Right cardiac atrium (tissue), 5 donors: ENCODE measurements around the gene TMEM233. TPM values are rescaled to one million over a fixed set of nuclear protein-coding genes. Genes with fewer than 3 reads are reported as not detected.

ENCODE experiments used
- ATAC-seq, 2 donors: fragments of 200-7000 bp; cut with Tn5 transposase; one replicate each; pipeline versions ENCODE4 v1.8.0 to v1.9.1; 2020; ENCODE audit warnings: moderate library complexity in 2 of 2, mild to moderate bottlenecking in 1 of 2
- DNase-seq, 3 donors: peaks; one replicate each; pipeline ENCODE4 v3.0.0-alpha.2; 2020
- H3K27ac ChIP-seq: one replicate; pipeline ENCODE4 v1.5.1; 2013; ENCODE audit warnings: mild to moderate bottlenecking, low read length, control low read depth, moderate library complexity
- H3K27me3 ChIP-seq: one replicate; pipeline ENCODE4 v1.6.1; 2013; ENCODE audit not compliant: control insufficient read depth, insufficient read depth
- H3K4me1 ChIP-seq: one replicate; pipeline ENCODE4 v1.6.1; 2013; ENCODE audit warnings: low read length; ENCODE audit not compliant: control insufficient read depth, insufficient read depth
- H3K4me3 ChIP-seq: one replicate; pipeline ENCODE4 v1.5.1; 2013; ENCODE audit warnings: low read length, control low read depth
- H3K9me3 ChIP-seq: one replicate; pipeline ENCODE4 v1.6.1; 2013; ENCODE audit warnings: low read length; ENCODE audit not compliant: control insufficient read depth
- WGBS: extraction: QIAGEN DNeasy Blood & Tissue Kit; methylation state at CpG from one replicate; pipeline ENCODE4 v1.1.7; 2013; 5-methylcytosine and 5-hydroxymethylcytosine counted together
- intact Hi-C, 4 donors: fragments of 100-400 bp; cut with DNase I; formaldehyde crosslinking; loops; one replicate each; pipeline versions ENCODE4 v1.11.0 to v1.14.0; 2022 to 2023
- polyA plus RNA-seq: library from polyadenylated mRNA; stranded (reverse); fragments of 200-250 nt; gene quantifications from one replicate; pipeline ENCODE4 v1.2.3, GENCODE V29; 2013
- total RNA-seq, 4 donors: library from RNA; stranded (reverse); fragmentation: NEBNext Ultra II Directional; extraction: Animal tissue kit (Norgen Biotek cat#: 25700); gene quantifications; one replicate each; pipeline ENCODE4 v1.2.1, GENCODE V29; 2021
- donor health status: healthy with polysubstance abuse.
- donor health status: DM: no; HTN: yes; CAD: no.
- donor health status: DM: no; HTN: no; CAD: no.
- donor health status: DM: no; HTN: yes; CAD: no; lungs with severe emphysema.
- donor health status: DM: yes; HTN: yes; CAD: no.

Gene TMEM233
- total and polyA plus RNA-seq, 5 donors: 0.31 to 0.97 (median 0.52) TPM

GRCh38 chr12:119672194-119672593, 78.6 kb downstream of the TMEM233 start:
- no peak for DNase-seq
- peaks cover 7% of the 10 kb centered on the region for H3K4me1 ChIP-seq
- H3K4me3 ChIP-seq: no peak overlapping the region
- 68% methylated on average over 8 of the region's 8 CpGs for WGBS
- no peak overlapping the region for H3K27ac ChIP-seq
- no peak for ATAC-seq
- H3K27me3 ChIP-seq: no peaks in the 10 kb centered on the region
- intact Hi-C loops: no loop called here
- H3K9me3 ChIP-seq: no peaks in the 10 kb centered on the region

GRCh38 chr12:119673634-119674033, 80.1 kb downstream of the TMEM233 start:
- peak overlapping the region; percentile 68 for H3K27ac ChIP-seq
- WGBS: 59% methylated on average over 7 of the region's 7 CpGs
- H3K27me3 ChIP-seq: no peaks in the 10 kb centered on the region
- H3K4me1 ChIP-seq: peaks cover 7% of the 10 kb centered on the region
- DNase-seq (peak in 2 of 3 donors; percentile 36 to 60), ATAC-seq (peak; percentile 56 to 83)
- intact Hi-C loops: loop anchor here in 1 of 4 donors (2.0 kb wide), 1 partner anchor 55 kb away; no protein-coding TSS in a partner anchor
- H3K9me3 ChIP-seq: no peaks in the 10 kb centered on the region
- no peak overlapping the region for H3K4me3 ChIP-seq

GRCh38 chr12:119674560-119674959, 81.0 kb downstream of the TMEM233 start:
- H3K4me1 ChIP-seq: peaks cover 7% of the 10 kb centered on the region
- no peaks in the 10 kb centered on the region for H3K27me3 ChIP-seq
- H3K9me3 ChIP-seq: no peaks in the 10 kb centered on the region
- no peak for ATAC-seq
- WGBS: 86% methylated on average over 4 of the region's 4 CpGs
- H3K4me3 ChIP-seq: no peak overlapping the region
- intact Hi-C loops: loop anchor here in 1 of 4 donors (2.0 kb wide), 1 partner anchor 54 kb away; no protein-coding TSS in a partner anchor
- DNase-seq: no peak
- H3K27ac ChIP-seq: no peak overlapping the region

- H3K27ac ChIP-seq: no peak overlapping the region
- ATAC-seq (no peak), DNase-seq (no peak)
- intact Hi-C loops: no loop called here
- H3K27me3 ChIP-seq: no peaks in the 10 kb centered on the region
- no peak overlapping the region for H3K4me3 ChIP-seq
- H3K9me3 ChIP-seq: no peaks in the 10 kb centered on the region
- peaks cover 5% of the 10 kb centered on the region for H3K4me1 ChIP-seq
- 87% methylated on average over 9 of the region's 9 CpGs for WGBS
Measured at GRCh38 chr12:119676022-119676421, 82.4 kb downstream of the TMEM233 start.

- Histone ChIP-seq H3K9me3 (no peaks in the 10 kb centered on the region), H3K4me1 (peaks cover 5% of the 10 kb centered on the region), H3K27me3 (no peaks in the 10 kb centered on the region), H3K27ac (no peak overlapping the region), H3K4me3 (no peak overlapping the region)
- intact Hi-C loops: no loop called here
- ATAC-seq (no peak), DNase-seq (no peak)
- 89% methylated on average over 13 of the region's 13 CpGs for WGBS
Measured at GRCh38 chr12:119676573-119676972, 83.0 kb downstream of the TMEM233 start.

GRCh38 chr12:119678459-119678858, 84.9 kb downstream of the TMEM233 start:
- DNase-seq (no peak), ATAC-seq (no peak)
- intact Hi-C loops: no loop called here
- H3K4me1 ChIP-seq: peaks cover 2% of the 10 kb centered on the region
- no peak overlapping the region for H3K27ac ChIP-seq
- no peaks in the 10 kb centered on the region for H3K9me3 ChIP-seq
- 66% methylated on average over 7 of the region's 7 CpGs for WGBS
- no peak overlapping the region for H3K4me3 ChIP-seq
- H3K27me3 ChIP-seq: no peaks in the 10 kb centered on the region

GRCh38 chr12:119679081-119679480, 85.5 kb downstream of the TMEM233 start:
- WGBS: 92% methylated on average over 5 of the region's 5 CpGs
- ATAC-seq: no peak

GRCh38 chr12:119679490-119679889, 85.9 kb downstream of the TMEM233 start:
- WGBS: 80% methylated on average over 10 of the region's 10 CpGs
- peak in 1 of 2 donors; percentile 43 for ATAC-seq
- Histone ChIP-seq H3K4me1 (peaks cover 1% of the 10 kb centered on the region), H3K27me3 (no peaks in the 10 kb centered on the region), H3K4me3 (no peak overlapping the region), H3K27ac (no peak overlapping the region), H3K9me3 (no peaks in the 10 kb centered on the region)
- no peak for DNase-seq
- intact Hi-C loops: no loop called here

More at GRCh38 chr12:119679081-119679480, 85.5 kb downstream of the TMEM233 start:
- peaks cover 2% of the 10 kb centered on the region for H3K4me1 ChIP-seq
- H3K27me3 ChIP-seq: no peaks in the 10 kb centered on the region
- H3K27ac ChIP-seq: no peak overlapping the region
- no peaks in the 10 kb centered on the region for H3K9me3 ChIP-seq
- no peak for DNase-seq
- H3K4me3 ChIP-seq: no peak overlapping the region
- intact Hi-C loops: no loop called here

- DNase-seq (no peak), ATAC-seq (no peak)
- Histone ChIP-seq H3K4me1 (no peaks in the 10 kb centered on the region), H3K27ac (no peak overlapping the region), H3K9me3 (no peaks in the 10 kb centered on the region), H3K27me3 (no peaks in the 10 kb centered on the region), H3K4me3 (no peak overlapping the region)
- 91% methylated on average over 8 of the region's 8 CpGs for WGBS
- intact Hi-C loops: no loop called here
Measured at GRCh38 chr12:119681111-119681510, 87.5 kb downstream of the TMEM233 start.

- ATAC-seq: no peak
- no peak for DNase-seq
- WGBS: 85% methylated on average over 9 of the region's 9 CpGs
- Histone ChIP-seq H3K4me1 (no peaks in the 10 kb centered on the region), H3K27me3 (no peaks in the 10 kb centered on the region), H3K9me3 (no peaks in the 10 kb centered on the region), H3K27ac (no peak overlapping the region), H3K4me3 (no peak overlapping the region)
- intact Hi-C loops: no loop called here
Measured at GRCh38 chr12:119681728-119682638, 88.4 kb downstream of the TMEM233 start.

- 65% methylated on average over 3 of the region's 3 CpGs for WGBS
- intact Hi-C loops: no loop called here
- Histone ChIP-seq H3K27me3 (no peaks in the 10 kb centered on the region), H3K4me3 (no peak overlapping the region), H3K9me3 (no peaks in the 10 kb centered on the region), H3K4me1 (no peaks in the 10 kb centered on the region), H3K27ac (no peak overlapping the region)
- ATAC-seq (no peak), DNase-seq (no peak)
Measured at GRCh38 chr12:119682639-119683252, 89.2 kb downstream of the TMEM233 start.
